GM23248 (cell line): Measurements from ENCODE around the gene KNG1.

Source experiments
- EZH2 ChIP-seq: fragments of 200-600 bp; sonication (generic); IDR thresholded peaks from 2 replicates; pipeline ENCODE4 v1.6.1; 2018; ENCODE audit warnings: antibody characterized with exemption, mild to moderate bottlenecking; ENCODE audit not compliant: insufficient read depth, poor library complexity, severe bottlenecking
- EZH2phosphoT487 ChIP-seq: fragments of 200-600 bp; sonication (generic); IDR thresholded peaks from 2 replicates; pipeline ENCODE4 v1.6.1; 2018; ENCODE audit warnings: antibody characterized with exemption, moderate library complexity, mild to moderate bottlenecking, low read depth; ENCODE audit not compliant: insufficient read depth

DNA sequence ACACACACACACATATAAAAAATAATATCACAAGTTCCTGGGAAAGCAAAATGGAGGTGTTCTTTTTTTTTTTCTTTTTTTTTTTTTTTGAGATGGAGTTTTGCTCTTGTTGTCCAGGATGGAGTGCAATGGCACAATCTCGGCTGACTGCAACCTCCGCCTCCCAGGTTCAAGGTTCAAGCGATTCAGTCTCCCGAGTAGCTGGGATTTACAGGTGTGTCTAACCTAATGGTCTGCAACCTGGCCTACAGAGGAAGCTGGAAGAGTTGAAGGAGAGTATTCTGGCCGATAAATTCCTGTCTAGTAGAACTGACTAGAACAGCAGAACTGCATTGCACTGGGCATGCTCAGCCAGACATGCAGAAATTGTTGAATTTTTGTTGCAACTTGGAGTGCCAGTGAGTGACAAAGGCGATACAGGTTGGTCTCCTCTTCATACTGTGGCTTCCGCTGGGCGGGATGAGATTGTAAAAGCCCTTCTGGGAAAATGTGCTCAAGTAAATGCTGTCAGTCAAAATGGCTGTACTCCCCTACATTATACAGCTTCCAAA, 43.8 kb downstream of the KNG1 start:
- TF ChIP-seq EZH2 (no peak), EZH2phosphoT487 (no peak)
